Gastroesophageal sphincter (tissue), 4 donors: ENCODE results near the gene SF3B2. TPM values are rescaled to one million over a fixed set of nuclear protein-coding genes. Genes with fewer than 3 reads are reported as not detected.

Source experiments
- ATAC-seq: fragments of 150-250 bp; one replicate; pipeline ENCODE4 v1.9.1; 2016; ENCODE audit warnings: mild to moderate bottlenecking, moderate library complexity
- H3K27ac ChIP-seq, 4 donors: fragments of 200-600 bp; sonication (generic) in 3 of 4; 1 replicate in 3 of 4; 2 replicates in 1 of 4; pipeline ENCODE4 v1.5.1; 2016 to 2019
- H3K27me3 ChIP-seq: fragments of 200-600 bp; sonication (generic); one replicate; pipeline ENCODE4 v1.5.1; 2019
- H3K36me3 ChIP-seq, 2 donors: fragments of 200-600 bp; sonication (generic); one replicate each; pipeline ENCODE4 v1.5.1; 2019; ENCODE audit warnings: control low read depth in 1 of 2
- H3K4me1 ChIP-seq, 3 donors: fragments of 200-600 bp; sonication (generic); 1 replicate in 2 of 3; 2 replicates in 1 of 3; pipeline ENCODE4 v1.5.1; 2016 to 2019; ENCODE audit warnings: control low read depth in 2 of 3
- H3K4me3 ChIP-seq, 2 donors: fragments of 200-600 bp; sonication (generic); one replicate each; pipeline ENCODE4 v1.5.1; 2019; ENCODE audit warnings: mild to moderate bottlenecking in 1 of 2, moderate library complexity in 1 of 2
- H3K9me3 ChIP-seq, 3 donors: fragments of 200-600 bp; sonication (generic); one replicate each; pipeline ENCODE4 v1.5.1; 2017 to 2019; ENCODE audit warnings: control low read depth in 2 of 3
- CTCF ChIP-seq, 4 experiments: fragments of 200-600 bp in 2 of 4; fragments of 450-650 bp in 2 of 4; sonication (generic) in 1 of 4; IDR thresholded peaks; one replicate each; pipeline ENCODE4 v1.5.1; 2017 to 2019; ENCODE audit warnings: antibody characterized with exemption in 4 of 4, mild to moderate bottlenecking in 2 of 4, moderate library complexity in 2 of 4
- EP300 ChIP-seq: sonication (generic); formaldehyde crosslinking; IDR thresholded peaks from one replicate; pipeline ENCODE4 v1.6.1; 2017; ENCODE audit warnings: antibody characterized with exemption, mild to moderate bottlenecking
- POLR2A ChIP-seq, 2 donors: fragments of 450-650 bp; IDR thresholded peaks; one replicate each; pipeline ENCODE4 v1.6.1; 2017; ENCODE audit warnings: antibody characterized with exemption in 2 of 2, mild to moderate bottlenecking in 2 of 2, moderate library complexity in 1 of 2
- POLR2AphosphoS5 ChIP-seq: sonication (generic); formaldehyde crosslinking; IDR thresholded peaks from one replicate; pipeline ENCODE4 v1.6.1; 2017; ENCODE audit warnings: antibody characterized with exemption
- WGBS, 2 donors: methylation state at CpG; one replicate each; pipeline ENCODE4 v1.1.5; 2018; ENCODE audit warnings: low coverage in 1 of 2; 5-methylcytosine and 5-hydroxymethylcytosine counted together
- total RNA-seq, 4 donors: library from RNA; depleted of rRNA; stranded (reverse); fragments of >200 nt; gene quantifications; one replicate each; pipeline ENCODE4 v1.1.0, GENCODE V29; 2016

Gene SF3B2
- total RNA-seq, 4 donors from 2014 or later: 113 to 179 (median 160) TPM

- Histone ChIP-seq H3K9me3 (no peaks in the 10 kb centered on the region), H3K4me3 (no peak within 1 kb of the TSS), H3K27ac (no peak within 1 kb of the TSS), H3K4me1 (peaks cover 0 to 13% (median 6%) of the 10 kb centered on the region in 3 donors), H3K36me3 (no peaks in the 10 kb centered on the region), H3K27me3 (peaks cover 9% of the 10 kb centered on the region)
- ATAC-seq: no peak
- TF ChIP-seq CTCF (IDR thresholded peaks at IDR 0.05) (no peak), POLR2AphosphoS5 (no peak), POLR2A (IDR thresholded peaks at IDR 0.05) (no peak), EP300 (no peak)
- 79 to 94% methylated on average over 7 to 10 of the region's 18 CpGs for WGBS, 2 donors
These were observed 26.1 kb upstream of the SF3B2 start, which contains the start of gene CATSPER1 for GRCh38 chr11:66026017-66026529. Gene CATSPER1, minus strand, starts transcription at chr11:66026479. Its CDS starts 100 bp downstream, at chr11:66026379.

- no peak for ATAC-seq
- Histone ChIP-seq H3K27me3 (peaks cover 20% of the 10 kb centered on the region), H3K9me3 (no peaks in the 10 kb centered on the region), H3K4me1 (no peaks in the 10 kb centered on the region), H3K4me3 (no peak overlapping the region), H3K27ac (no peak overlapping the region), H3K36me3 (no peaks in the 10 kb centered on the region)
- no peak for TF ChIP-seq CTCF (IDR thresholded peaks at IDR 0.05)
- 75 to 90% methylated on average over 7 of the region's 8 CpGs for WGBS, 2 donors
These were observed 19.0 kb upstream of the SF3B2 start for GRCh38 chr11:66032957-66033735.

GRCh38 chr11:66035653-66036333 lies 16.4 kb upstream of the SF3B2 start:
- H3K4me3 ChIP-seq: no peak overlapping the region
- H3K27me3 ChIP-seq: peaks cover 24% of the 10 kb centered on the region
- TF ChIP-seq EP300 (no peak), CTCF (IDR thresholded peaks at IDR 0.05) (no peak), POLR2AphosphoS5 (no peak), POLR2A (IDR thresholded peaks at IDR 0.05) (no peak)
- WGBS, 2 donors: 40 to 100% methylated on average over 1 to 3 of the region's 9 CpGs
- no peaks in the 10 kb centered on the region for H3K36me3 ChIP-seq
- no peaks in the 10 kb centered on the region for H3K4me1 ChIP-seq
- ATAC-seq: no peak
- no peaks in the 10 kb centered on the region for H3K9me3 ChIP-seq
- no peak overlapping the region for H3K27ac ChIP-seq

GRCh38 chr11:66036334-66036710 lies 15.8 kb upstream of the SF3B2 start:
- H3K36me3 ChIP-seq: no peaks in the 10 kb centered on the region
- no peak for ATAC-seq

More at GRCh38 chr11:66036334-66036710, 15.8 kb upstream of the SF3B2 start:
- TF ChIP-seq POLR2AphosphoS5 (no peak), EP300 (no peak), POLR2A (IDR thresholded peaks at IDR 0.05) (no peak), CTCF (IDR thresholded peaks at IDR 0.05) (no peak)
- 79 to 88% methylated on average over 3 to 5 of the region's 5 CpGs for WGBS, 2 donors
- H3K27me3 ChIP-seq: peaks cover 22% of the 10 kb centered on the region
- H3K9me3 ChIP-seq: no peaks in the 10 kb centered on the region
- no peak overlapping the region for H3K27ac ChIP-seq
- H3K4me1 ChIP-seq: no peaks in the 10 kb centered on the region
- H3K4me3 ChIP-seq: no peak overlapping the region
